Measurements from ENCODE around the gene CT45A1. TPM values are rescaled to one million over a fixed set of nuclear protein-coding genes. Genes with fewer than 3 reads are reported as not detected.

The CT45A1 gene
- not detected in 2 replicates for total RNA-seq

GRCh38 chrX:135713183-135713689, at the start of gene CT45A1:
Gene CT45A1, plus strand, starts transcription at chrX:135713639. Its CDS starts 5,302 bp downstream, at chrX:135718941.

GRCh38 chrX:135768091-135768490, 54.7 kb downstream of the CT45A1 start, which contains the start of gene CT45A3:
Gene CT45A3, minus strand, starts transcription at chrX:135768191. Its CDS starts 3,747 bp downstream, at chrX:135764444.

Other genes starting within 250 kb of the CT45A1 start
- 3.5 and 3.6 TPM in 2 replicates for gene INTS6L, start 193.0 kb upstream of the CT45A1 start, total RNA-seq
- gene CT45A3, start 54.6 kb downstream of the CT45A1 start, total RNA-seq: not detected in 2 replicates
- gene CT45A5, start 71.9 kb downstream of the CT45A1 start, total RNA-seq: not detected in 2 replicates
- gene CT45A6, start 89.1 kb downstream of the CT45A1 start, total RNA-seq: not detected in 2 replicates
- gene CT45A2, start 106.4 kb downstream of the CT45A1 start, total RNA-seq: not detected in 2 replicates
- gene CT45A7, start 123.6 kb downstream of the CT45A1 start, total RNA-seq: not detected in 2 replicates
- not detected in 2 replicates for gene CT45A8, start 140.9 kb downstream of the CT45A1 start, total RNA-seq
- not detected in 2 replicates for gene CT45A9, start 158.2 kb downstream of the CT45A1 start, total RNA-seq
- gene CT45A10, start 179.8 kb downstream of the CT45A1 start, total RNA-seq: 0.32 TPM in 1 of 2 replicates, not detected in the other
- gene SAGE1, start 180.1 kb downstream of the CT45A1 start, total RNA-seq: under 0.01 TPM in 1 of 2 replicates, not detected in the other

Data from bronchial smooth muscle cell (primary cell).